ENCODE data around the gene LIN37.

Gene LIN37

GRCh38 chr19:35748106-35749020, at the start of gene LIN37:
TSS of gene LIN37 (plus strand) at chr19:35748576. CDS start at chr19:35748725, 149 bp downstream.
- peak; percentile 98 for DNase-seq (ENCODE audit: low read depth)
- H3K4me3 ChIP-seq (ENCODE audit: low read depth, low read length): peak within 1 kb of the TSS; percentile 89
- no peak for TF ChIP-seq CTCF (IDR thresholded peaks at IDR 0.05; ENCODE audit: control insufficient read depth, extremely low read depth, insufficient read depth)

GRCh38 chr19:35702223-35703012, 46.0 kb upstream of the LIN37 start:
- no peak for TF ChIP-seq CTCF (IDR thresholded peaks at IDR 0.05; ENCODE audit: control insufficient read depth, extremely low read depth, insufficient read depth)
- H3K4me3 ChIP-seq (ENCODE audit: low read depth, low read length): peak overlapping the region; percentile 68
- DNase-seq (ENCODE audit: low read depth): peak; percentile 94

- no peak for DNase-seq (ENCODE audit: low read depth)
- no peak for TF ChIP-seq CTCF (IDR thresholded peaks at IDR 0.05; ENCODE audit: control insufficient read depth, extremely low read depth, insufficient read depth)
- H3K4me3 ChIP-seq (ENCODE audit: low read depth, low read length): no peak overlapping the region
Measured at GRCh38 chr19:35703343-35703742, 45.0 kb upstream of the LIN37 start.

- DNase-seq (ENCODE audit: low read depth): no peak
- no peak for TF ChIP-seq CTCF (IDR thresholded peaks at IDR 0.05; ENCODE audit: control insufficient read depth, extremely low read depth, insufficient read depth)
- no peak within 1 kb of the TSS for H3K4me3 ChIP-seq (ENCODE audit: low read depth, low read length)
Measured at GRCh38 chr19:35704218-35704617, 44.2 kb upstream of the LIN37 start, which contains the start of gene ZBTB32. TSS of gene ZBTB32 (plus strand) at chr19:35704558. CDS start at chr19:35714627, 10,069 bp downstream.

- no peak overlapping the region for H3K4me3 ChIP-seq (ENCODE audit: low read depth, low read length)
- TF ChIP-seq CTCF (IDR thresholded peaks at IDR 0.05; ENCODE audit: control insufficient read depth, extremely low read depth, insufficient read depth): no peak
- no peak for DNase-seq (ENCODE audit: low read depth)
Measured at GRCh38 chr19:35708391-35708790, 40.0 kb upstream of the LIN37 start.

- no peak for TF ChIP-seq CTCF (IDR thresholded peaks at IDR 0.05; ENCODE audit: control insufficient read depth, extremely low read depth, insufficient read depth)
- H3K4me3 ChIP-seq (ENCODE audit: low read depth, low read length): no peak overlapping the region
- DNase-seq (ENCODE audit: low read depth): no peak
Measured at GRCh38 chr19:35710784-35711723, 37.3 kb upstream of the LIN37 start.

Measured in LNCaP clone FGC (cell line).